Smooth muscle cell (in vitro differentiated cells): Measurements from ENCODE around the gene ZBTB7C. TPM values are rescaled to one million over a fixed set of nuclear protein-coding genes. Genes with fewer than 3 reads are reported as not detected.

Experiments used
- DNase-seq: peaks from one replicate; lab custom pipeline; 2025; ENCODE audit not compliant: unreplicated experiment; lab: John Stamatoyannopoulos, UW
- H2AFZ ChIP-seq: fragments of 200-600 bp; sonication (generic); 2 replicates; pipeline ENCODE4 v1.6.0; 2016; ENCODE audit warnings: antibody characterized with exemption, low read depth, mild to moderate bottlenecking
- H3F3A ChIP-seq: fragments of 200-600 bp; sonication (generic); 2 replicates; pipeline ENCODE4 v1.6.0; 2017; ENCODE audit warnings: antibody characterized with exemption, low read depth
- H3K27ac ChIP-seq: fragments of 200-600 bp; sonication (generic); 2 replicates; pipeline ENCODE4 v1.5.1; 2016; ENCODE audit warnings: low read depth, mild to moderate bottlenecking
- H3K27me3 ChIP-seq: fragments of 200-600 bp; sonication (generic); 2 replicates; pipeline ENCODE4 v1.6.1; 2016; ENCODE audit warnings: low read depth, mild to moderate bottlenecking
- H3K36me3 ChIP-seq: fragments of 200-600 bp; sonication (generic); 2 replicates; pipeline ENCODE4 v1.5.1; 2016; ENCODE audit warnings: low read depth
- H3K4me1 ChIP-seq: fragments of 200-600 bp; sonication (generic); 2 replicates; pipeline ENCODE4 v1.5.1; 2016; ENCODE audit warnings: low read depth
- H3K4me2 ChIP-seq: fragments of 200-600 bp; sonication (generic); 2 replicates; pipeline ENCODE4 v1.6.0; 2016; ENCODE audit warnings: mild to moderate bottlenecking
- H3K4me3 ChIP-seq: fragments of 200-600 bp; sonication (generic); 2 replicates; pipeline ENCODE4 v1.5.1; 2016; ENCODE audit warnings: mild to moderate bottlenecking
- H3K79me2 ChIP-seq: fragments of 200-600 bp; sonication (generic); 2 replicates; pipeline ENCODE4 v1.6.0; 2016; ENCODE audit warnings: low read depth, mild to moderate bottlenecking
- H3K9ac ChIP-seq: fragments of 200-600 bp; sonication (generic); 2 replicates; pipeline ENCODE4 v1.6.0; 2016; ENCODE audit warnings: low read depth
- H3K9me3 ChIP-seq: fragments of 200-600 bp; sonication (generic); replicated peaks from 2 replicates; pipeline ENCODE4 v1.5.1; 2016; ENCODE audit warnings: low read depth
- H4K20me1 ChIP-seq: fragments of 200-600 bp; sonication (generic); 2 replicates; pipeline ENCODE4 v1.6.0; 2016; ENCODE audit warnings: low read depth
- CTCF ChIP-seq: fragments of 200-600 bp; sonication (generic); IDR thresholded peaks from 2 replicates; pipeline ENCODE4 v1.5.1; 2017; ENCODE audit warnings: borderline replicate concordance, mild to moderate bottlenecking, antibody characterized with exemption; ENCODE audit not compliant: insufficient read depth, poor library complexity, severe bottlenecking
- WGBS: methylation state at CpG from one replicate; pipeline ENCODE4 v1.1.7; 2016; ENCODE audit warnings: low lambda C conversion rate; 5-methylcytosine and 5-hydroxymethylcytosine counted together
- polyA plus RNA-seq: library from polyadenylated mRNA; unstranded; fragments of >200 nt; fragmentation: Nextera tagmentation; extraction: Ambion mirVana; gene quantifications from 2 replicates; pipeline ENCODE4 v1.2.1, GENCODE V29; 2016
- total RNA-seq: library from RNA; depleted of rRNA; stranded (reverse); fragments of >200 nt; gene quantifications from 2 replicates; pipeline ENCODE4 v1.2.3, GENCODE V29; 2014

The ZBTB7C gene
- total and polyA plus RNA-seq, 2 experiments from 2014 or later: 0.48 to 0.63 TPM

- H3K27ac ChIP-seq: no peak overlapping the region
- DNase-seq: no peak
Measured at GRCh38 chr18:48006415-48007175, 402.6 kb downstream of the ZBTB7C start.

GRCh38 chr18:48004577-48004976 is 404.6 kb downstream of the ZBTB7C start:
- H3K36me3 ChIP-seq: no peaks in the 10 kb centered on the region
- WGBS: 62% methylated on average over 2 of the region's 2 CpGs
- no peaks in the 10 kb centered on the region for H4K20me1 ChIP-seq
- DNase-seq: no peak
- no peak overlapping the region for H3K9ac ChIP-seq
- peaks cover 5% of the 10 kb centered on the region for H3F3A ChIP-seq
- no peak for TF ChIP-seq CTCF
- no peak overlapping the region for H2AFZ ChIP-seq
- H3K4me2 ChIP-seq: no peak overlapping the region
- H3K79me2 ChIP-seq: no peaks in the 10 kb centered on the region
- no peak overlapping the region for H3K27ac ChIP-seq
- H3K4me1 ChIP-seq: peaks cover 23% of the 10 kb centered on the region
- H3K27me3 ChIP-seq: no peaks in the 10 kb centered on the region
- H3K4me3 ChIP-seq: no peak overlapping the region
- H3K9me3 ChIP-seq: no peaks in the 10 kb centered on the region

More at GRCh38 chr18:48006415-48007175, 402.6 kb downstream of the ZBTB7C start:
- Histone ChIP-seq H3K79me2 (no peaks in the 10 kb centered on the region), H3K9me3 (no peaks in the 10 kb centered on the region), H3K9ac (no peak overlapping the region), H3K4me2 (no peak overlapping the region), H2AFZ (no peak overlapping the region), H3K36me3 (no peaks in the 10 kb centered on the region), H3K4me1 (peaks cover 23% of the 10 kb centered on the region), H4K20me1 (no peaks in the 10 kb centered on the region), H3K27me3 (no peaks in the 10 kb centered on the region), H3K4me3 (no peak overlapping the region), H3F3A (peaks cover 5% of the 10 kb centered on the region)
- no peak for TF ChIP-seq CTCF
- WGBS: 81% methylated on average over 12 of the region's 12 CpGs

GRCh38 chr18:48003426-48004349 is 405.5 kb downstream of the ZBTB7C start:
- H3K4me1 ChIP-seq: peaks cover 21% of the 10 kb centered on the region
- H3K27me3 ChIP-seq: no peaks in the 10 kb centered on the region
- 67% methylated on average over 10 of the region's 10 CpGs for WGBS
- no peak for TF ChIP-seq CTCF
- H4K20me1 ChIP-seq: no peaks in the 10 kb centered on the region
- H3K4me3 ChIP-seq: no peak overlapping the region
- H3F3A ChIP-seq: peaks cover 5% of the 10 kb centered on the region
- peak overlapping the region; percentile 43 for H3K4me2 ChIP-seq
- H3K27ac ChIP-seq: peak overlapping the region; percentile 56
- H3K79me2 ChIP-seq: no peaks in the 10 kb centered on the region
- no peak for DNase-seq
- H3K36me3 ChIP-seq: no peaks in the 10 kb centered on the region
- peak overlapping the region; percentile 57 for H3K9ac ChIP-seq
- H3K9me3 ChIP-seq: no peaks in the 10 kb centered on the region
- no peak overlapping the region for H2AFZ ChIP-seq
